ENCODE data around the gene RAB3A.
"Not testable (repeated sequence)": the region's sequence is repeated elsewhere in the genome, so short reads cannot be mapped to it uniquely, and the experiment has no call there.

Gene RAB3A

GRCh38 chr19:18223860-18224524 lies 20.1 kb upstream of the RAB3A start:
- no peak for DNase-seq

- no peak for DNase-seq
These were observed 18.2 kb upstream of the RAB3A start for GRCh38 chr19:18221815-18222725.

GRCh38 chr19:18220632-18221275 lies 16.9 kb upstream of the RAB3A start:
- no peak for DNase-seq

- DNase-seq, result no peak
These were observed 16.2 kb upstream of the RAB3A start for GRCh38 chr19:18219911-18220631.

- no peak for DNase-seq
These were observed 14.8 kb upstream of the RAB3A start for GRCh38 chr19:18218600-18218999.

- DNase-seq, result no peak
These were observed 14.3 kb upstream of the RAB3A start for GRCh38 chr19:18218159-18218558.

- no peak for DNase-seq
These were observed 12.9 kb upstream of the RAB3A start for GRCh38 chr19:18216789-18217188.

- DNase-seq, result no peak
These were observed 11.1 kb upstream of the RAB3A start for GRCh38 chr19:18214779-18215433.

- DNase-seq, result no peak
These were observed 7.8 kb upstream of the RAB3A start for GRCh38 chr19:18211683-18212082.

- DNase-seq, result not testable (repeated sequence)
These were observed 6.1 kb upstream of the RAB3A start for GRCh38 chr19:18209912-18210311.

GRCh38 chr19:18208098-18208951 lies 4.5 kb upstream of the RAB3A start:
- DNase-seq, result no peak

- no peak for DNase-seq
These were observed 2.2 kb upstream of the RAB3A start for GRCh38 chr19:18206018-18206417.

GRCh38 chr19:18205200-18205892 lies 1.5 kb upstream of the RAB3A start:
- no peak for DNase-seq

GRCh38 chr19:18204394-18205199 lies 755 bp upstream of the RAB3A start:
- no peak for DNase-seq

GRCh38 chr19:18203408-18203862 lies 407 bp downstream of the RAB3A start:
- no peak for DNase-seq

GRCh38 chr19:18202778-18203407 lies 949 bp downstream of the RAB3A start:
- DNase-seq, result no peak

- DNase-seq, result no peak
These were observed 1.5 kb downstream of the RAB3A start for GRCh38 chr19:18202397-18202777.

GRCh38 chr19:18198374-18198773 lies 5.5 kb downstream of the RAB3A start:
- DNase-seq, result no peak

- no peak for DNase-seq
These were observed 5.9 kb downstream of the RAB3A start for GRCh38 chr19:18197941-18198340.
